Type B pancreatic cell (in vitro differentiated cells): ENCODE data around the gene RPL37A. TPM values are rescaled to one million over a fixed set of nuclear protein-coding genes. Genes with fewer than 3 reads are reported as not detected.

Source experiments
- DNase-seq: peaks from one replicate; pipeline ENCODE4 v3.0.0; 2021; ENCODE audit warnings: mixed read lengths; ENCODE audit not compliant: unreplicated experiment; ENCODE audit errors: extremely low spot score
- H3K27ac Mint-ChIP-seq: 2 replicates; pipeline ENCODE4 v1.8.0; 2021; ENCODE audit warnings: mild to moderate bottlenecking, mixed read lengths
- H3K27me3 Mint-ChIP-seq: 2 replicates; pipeline ENCODE4 v1.8.0; 2021; ENCODE audit warnings: mixed read lengths
- H3K36me3 Mint-ChIP-seq: 2 replicates; pipeline ENCODE4 v1.8.0; 2021; ENCODE audit warnings: mixed read lengths
- H3K4me1 Mint-ChIP-seq: one replicate; pipeline ENCODE4 v1.8.0; 2021; ENCODE audit warnings: mixed read lengths; ENCODE audit not compliant: unreplicated experiment
- H3K4me3 Mint-ChIP-seq: 2 replicates; pipeline ENCODE4 v1.8.0; 2021; ENCODE audit warnings: mild to moderate bottlenecking, mixed read lengths
- H3K9me3 Mint-ChIP-seq: 2 replicates; pipeline ENCODE4 v1.8.0; 2021; ENCODE audit warnings: mixed read lengths
- total RNA-seq: library from RNA; stranded (reverse); gene quantifications from 2 replicates; pipeline ENCODE4 v1.2.1, GENCODE V29; 2021; ENCODE audit warnings: low replicate concordance
- TF ChIP-seq, protein P1 (sequence below): fragments of 200-600 bp; sonication (generic); conservative IDR thresholded peaks from 2 replicates; pipeline ENCODE4 v1.5.0; 2021; ENCODE audit warnings: antibody characterized with exemption, mild to moderate bottlenecking

Gene RPL37A
- total RNA-seq, 1 donor from 2014 or later, result 3,098 TPM

DNA sequence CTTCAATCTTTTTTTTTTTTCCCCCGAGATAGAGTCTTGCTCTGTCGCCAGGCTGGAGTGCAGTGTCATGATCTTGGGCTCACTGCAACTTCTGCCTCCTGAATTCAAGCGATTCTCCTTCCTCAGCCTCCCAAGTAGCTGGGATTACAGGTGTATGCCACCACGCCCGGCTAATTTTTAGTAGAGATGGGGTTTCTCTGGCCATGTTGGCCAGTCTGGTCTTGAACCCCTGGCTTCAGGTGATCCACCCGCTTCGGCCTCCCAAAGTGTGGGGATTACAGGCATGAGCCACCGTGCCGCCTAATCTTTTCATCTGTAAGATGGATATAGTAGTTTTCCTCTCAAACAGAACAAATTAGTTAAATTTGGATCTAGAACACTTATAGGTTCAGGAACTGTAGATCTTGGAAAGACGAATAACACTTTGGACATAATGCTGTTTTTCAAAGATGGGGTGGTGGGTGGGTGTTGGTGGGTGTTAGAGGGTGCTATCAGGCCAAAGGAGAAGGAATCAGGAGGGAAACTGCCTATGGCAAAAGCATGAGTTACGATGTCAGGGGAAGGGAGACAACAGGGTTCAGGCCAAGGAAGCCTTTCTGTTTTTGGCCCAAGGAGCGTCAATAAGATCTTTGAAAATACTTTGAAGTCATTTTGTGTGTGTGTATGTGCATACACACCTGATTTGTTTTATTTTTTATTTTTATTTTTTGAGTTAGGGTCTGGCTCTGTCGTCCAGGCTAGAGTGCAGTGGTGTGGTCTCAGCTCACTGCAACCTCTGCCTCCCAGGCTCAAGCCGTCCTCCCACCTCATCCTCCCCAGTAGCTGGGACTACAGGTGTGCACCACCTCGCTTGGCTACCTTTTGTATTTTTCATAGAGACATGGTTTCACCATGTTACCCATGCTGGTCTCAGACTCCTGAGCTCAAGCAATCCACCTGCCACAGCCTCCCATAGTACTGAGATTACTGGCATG is 6.8 kb downstream of the RPL37A start:
- Mint-ChIP-seq H3K4me3 (no peak overlapping the region), H3K4me1 (peaks cover 37% of the 10 kb centered on the region), H3K27me3 (no peaks in the 10 kb centered on the region), H3K36me3 (peaks cover 44% of the 10 kb centered on the region), H3K9me3 (no peaks in the 10 kb centered on the region), H3K27ac (peak overlapping the region; percentile 32)
- no peak for DNase-seq
- TF ChIP-seq, protein P1, sequence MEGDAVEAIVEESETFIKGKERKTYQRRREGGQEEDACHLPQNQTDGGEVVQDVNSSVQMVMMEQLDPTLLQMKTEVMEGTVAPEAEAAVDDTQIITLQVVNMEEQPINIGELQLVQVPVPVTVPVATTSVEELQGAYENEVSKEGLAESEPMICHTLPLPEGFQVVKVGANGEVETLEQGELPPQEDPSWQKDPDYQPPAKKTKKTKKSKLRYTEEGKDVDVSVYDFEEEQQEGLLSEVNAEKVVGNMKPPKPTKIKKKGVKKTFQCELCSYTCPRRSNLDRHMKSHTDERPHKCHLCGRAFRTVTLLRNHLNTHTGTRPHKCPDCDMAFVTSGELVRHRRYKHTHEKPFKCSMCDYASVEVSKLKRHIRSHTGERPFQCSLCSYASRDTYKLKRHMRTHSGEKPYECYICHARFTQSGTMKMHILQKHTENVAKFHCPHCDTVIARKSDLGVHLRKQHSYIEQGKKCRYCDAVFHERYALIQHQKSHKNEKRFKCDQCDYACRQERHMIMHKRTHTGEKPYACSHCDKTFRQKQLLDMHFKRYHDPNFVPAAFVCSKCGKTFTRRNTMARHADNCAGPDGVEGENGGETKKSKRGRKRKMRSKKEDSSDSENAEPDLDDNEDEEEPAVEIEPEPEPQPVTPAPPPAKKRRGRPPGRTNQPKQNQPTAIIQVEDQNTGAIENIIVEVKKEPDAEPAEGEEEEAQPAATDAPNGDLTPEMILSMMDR, result no peak

DNA sequence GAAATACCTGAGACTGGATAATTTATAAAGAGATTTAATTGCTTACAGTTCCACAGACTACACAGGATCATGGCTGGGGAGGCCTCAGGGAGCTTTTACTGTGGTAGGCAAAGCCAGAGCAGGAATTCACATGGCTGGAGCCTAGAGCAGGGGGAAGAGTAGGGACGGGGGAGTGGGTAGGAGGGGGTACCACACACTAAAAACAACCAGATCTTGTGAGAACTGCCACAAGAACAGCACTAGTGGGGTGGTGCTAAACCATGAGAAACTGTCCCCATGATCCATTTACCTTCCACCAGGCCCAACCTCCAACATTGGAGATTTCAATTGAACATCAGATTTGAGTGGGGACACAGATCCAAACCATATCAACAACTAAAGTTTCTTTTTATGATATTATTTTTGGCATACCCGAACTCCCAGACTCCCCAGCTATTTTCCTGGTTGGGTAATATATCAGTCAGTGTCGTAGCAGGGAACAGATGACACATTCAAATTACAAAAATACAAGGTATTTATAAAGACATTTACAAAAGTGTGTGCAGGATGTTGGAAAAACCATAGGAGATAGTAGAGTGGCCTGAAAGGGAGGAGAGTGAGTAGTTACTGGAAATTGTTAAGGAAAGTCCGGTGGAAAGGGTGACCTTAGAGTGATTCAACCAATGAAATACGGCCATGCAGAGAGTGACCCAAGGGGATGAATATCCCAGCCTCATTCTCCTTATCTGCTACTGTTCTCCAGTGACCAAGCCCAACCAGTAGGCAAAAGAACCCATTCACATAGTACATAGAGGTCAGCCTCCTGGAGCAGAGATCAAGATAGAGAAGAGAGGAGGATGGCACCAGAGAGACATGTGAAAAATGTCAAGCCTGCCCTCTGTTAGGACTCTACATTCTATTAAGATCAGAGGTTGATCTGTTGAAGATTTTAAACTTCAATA is 8.8 kb downstream of the RPL37A start:
- H3K4me3 Mint-ChIP-seq, result no peak overlapping the region
- H3K36me3 Mint-ChIP-seq, result peaks cover 30% of the 10 kb centered on the region
- H3K27me3 Mint-ChIP-seq, result no peaks in the 10 kb centered on the region
- H3K9me3 Mint-ChIP-seq, result no peaks in the 10 kb centered on the region
- no peak for DNase-seq
- peaks cover 23% of the 10 kb centered on the region for H3K4me1 Mint-ChIP-seq
- TF ChIP-seq, protein P1, result no peak
- H3K27ac Mint-ChIP-seq, result no peak overlapping the region

DNA sequence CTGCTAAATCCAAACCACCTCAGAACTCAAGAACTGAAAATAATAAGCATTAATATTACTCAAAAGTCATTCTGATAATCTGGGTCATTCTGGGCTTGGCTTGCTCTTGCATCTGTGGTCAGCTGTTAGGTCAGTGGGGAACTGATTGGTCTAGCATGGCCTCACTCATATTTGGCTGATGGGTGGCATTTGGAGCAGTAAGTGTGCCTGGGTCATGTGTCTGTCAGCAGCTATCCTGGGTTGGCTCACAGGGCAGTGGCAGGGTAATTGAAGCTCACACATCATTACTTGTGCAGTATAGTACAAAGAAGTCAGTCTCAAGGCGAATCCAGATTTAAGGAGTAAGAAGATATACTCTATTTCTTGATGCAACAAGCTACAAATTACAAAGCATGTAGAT is 9.6 kb downstream of the RPL37A start:
- Mint-ChIP-seq H3K4me1 (peaks cover 23% of the 10 kb centered on the region), H3K4me3 (no peak overlapping the region), H3K36me3 (peaks cover 22% of the 10 kb centered on the region), H3K9me3 (no peaks in the 10 kb centered on the region), H3K27ac (no peak overlapping the region), H3K27me3 (no peaks in the 10 kb centered on the region)
- TF ChIP-seq, protein P1, result no peak
- DNase-seq, result no peak

DNA sequence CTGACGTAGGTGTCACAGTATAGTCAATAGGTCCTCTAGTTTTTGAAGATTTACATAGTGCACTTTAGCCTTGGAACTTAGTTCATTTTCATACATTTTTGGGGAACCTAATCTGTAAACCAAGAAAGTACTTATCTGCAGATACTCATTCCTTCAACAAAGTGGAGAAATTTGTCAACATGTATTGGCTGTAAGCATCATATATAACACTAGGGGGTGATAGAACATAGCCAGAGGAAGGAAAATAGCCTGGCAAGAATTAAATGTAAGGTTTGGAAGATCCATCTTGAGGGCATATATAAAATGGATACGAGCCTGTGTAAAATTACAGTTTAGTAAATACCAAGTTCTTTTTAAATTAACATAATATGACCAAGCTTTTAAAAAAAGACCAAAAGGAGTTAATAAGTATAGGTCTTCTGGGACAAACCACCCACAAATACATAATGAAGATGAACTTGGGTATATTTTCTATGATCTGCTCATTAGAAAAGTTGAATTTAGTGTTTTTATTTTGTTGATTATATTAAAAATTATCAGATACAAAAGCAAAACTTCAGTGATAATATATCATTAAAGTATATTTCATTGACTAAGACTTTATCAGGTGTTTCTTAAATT is 18.2 kb downstream of the RPL37A start:
- Mint-ChIP-seq H3K4me1 (peaks cover 11% of the 10 kb centered on the region), H3K9me3 (no peaks in the 10 kb centered on the region), H3K4me3 (no peak overlapping the region), H3K27me3 (no peaks in the 10 kb centered on the region), H3K27ac (no peak overlapping the region), H3K36me3 (no peaks in the 10 kb centered on the region)
- TF ChIP-seq, protein P1, result peak; percentile 93
- no peak for DNase-seq
